Islet of Langerhans (tissue), 1 donor: ENCODE measurements around the gene ECD.
"Not testable (repeated sequence)": the region's sequence is repeated elsewhere in the genome, so short reads cannot be mapped to it uniquely, and the experiment has no call there.

Source experiments
- FAIRE-seq: peaks from one replicate; lab custom pipeline; 2011; peaks lifted over from hg19 to GRCh38; lab: Jason Lieb, UNC

The ECD gene

DNA sequence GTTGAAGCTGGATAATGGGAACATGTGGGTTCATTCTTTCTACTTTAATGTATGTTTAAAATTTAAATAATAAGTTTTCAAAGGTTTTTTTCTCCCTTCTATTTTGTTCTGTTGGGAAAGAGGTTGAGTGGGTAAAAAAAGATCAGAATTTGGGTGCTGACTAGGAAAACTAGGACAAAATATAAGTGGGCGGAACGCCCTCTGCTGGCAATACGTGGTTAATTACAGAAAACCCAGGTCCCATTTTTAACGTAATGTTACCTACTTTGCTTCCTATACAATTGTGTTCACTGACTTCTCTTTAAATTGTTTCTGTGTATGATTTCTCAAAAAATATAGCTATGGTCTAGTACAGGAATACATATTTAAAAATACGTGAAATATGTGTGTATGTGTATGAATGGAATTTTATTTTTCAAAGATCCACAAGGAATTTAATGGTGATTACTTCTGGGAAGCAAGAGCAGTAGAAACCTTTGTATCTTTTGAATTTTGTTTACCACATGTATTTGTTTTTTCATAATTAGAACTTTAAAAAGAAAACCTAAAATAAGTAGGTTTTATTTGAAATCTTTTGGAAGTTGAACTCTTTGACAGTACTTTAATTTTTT is 8.7 kb downstream of the ECD start:
- peak; percentile 98 for FAIRE-seq

- FAIRE-seq, result no peak
Measured at GRCh38 chr10:73156054-73156453, 11.8 kb downstream of the ECD start.

- no peak for FAIRE-seq
Measured at GRCh38 chr10:73152009-73152408, 15.8 kb downstream of the ECD start.

- FAIRE-seq, result not testable (repeated sequence)
Measured at GRCh38 chr10:73150633-73151413, 17.0 kb downstream of the ECD start.

- FAIRE-seq, result no peak
Measured at GRCh38 chr10:73141603-73142002, 26.2 kb downstream of the ECD start.

DNA sequence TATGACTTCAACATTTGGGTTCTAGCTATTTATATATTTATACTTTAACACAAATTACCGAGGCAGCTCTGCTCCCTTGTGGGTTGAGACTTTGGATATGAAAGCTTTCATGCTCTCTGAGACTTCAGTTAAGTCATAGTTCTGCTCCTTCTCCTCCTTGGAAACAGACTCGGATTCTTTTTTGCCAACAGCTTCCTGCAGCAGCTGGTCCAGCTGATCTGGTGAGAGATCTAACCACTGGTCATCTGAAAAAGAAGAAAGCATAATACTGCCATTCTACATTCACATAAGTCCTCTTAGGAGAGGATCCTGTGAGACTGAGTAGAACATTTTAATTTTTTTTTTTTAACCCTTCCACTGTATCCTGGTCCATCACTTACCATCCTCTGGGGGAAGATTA is 28.6 kb downstream of the ECD start:
- FAIRE-seq, result no peak

DNA sequence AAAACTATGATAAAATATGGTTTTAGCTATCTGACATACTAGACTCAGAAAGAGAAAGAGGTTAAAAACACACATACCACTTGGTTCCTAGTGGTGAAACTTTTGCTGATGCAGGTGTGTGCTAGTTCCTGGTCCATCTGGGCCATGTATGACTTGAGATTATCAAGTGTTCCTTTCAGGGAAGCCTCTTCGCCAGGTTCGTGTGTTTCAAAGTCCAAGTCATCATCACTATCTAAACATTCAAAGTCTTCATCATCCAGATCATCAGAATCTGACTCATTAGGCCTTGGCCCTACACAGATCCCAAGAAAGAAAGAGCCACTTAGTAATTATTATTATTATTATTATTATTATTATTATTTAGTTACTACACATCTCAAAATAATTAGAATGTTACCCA is 31.2 kb downstream of the ECD start:
- no peak for FAIRE-seq

- FAIRE-seq, result no peak
Measured at GRCh38 chr10:73134727-73135126, 33.1 kb downstream of the ECD start.

DNA sequence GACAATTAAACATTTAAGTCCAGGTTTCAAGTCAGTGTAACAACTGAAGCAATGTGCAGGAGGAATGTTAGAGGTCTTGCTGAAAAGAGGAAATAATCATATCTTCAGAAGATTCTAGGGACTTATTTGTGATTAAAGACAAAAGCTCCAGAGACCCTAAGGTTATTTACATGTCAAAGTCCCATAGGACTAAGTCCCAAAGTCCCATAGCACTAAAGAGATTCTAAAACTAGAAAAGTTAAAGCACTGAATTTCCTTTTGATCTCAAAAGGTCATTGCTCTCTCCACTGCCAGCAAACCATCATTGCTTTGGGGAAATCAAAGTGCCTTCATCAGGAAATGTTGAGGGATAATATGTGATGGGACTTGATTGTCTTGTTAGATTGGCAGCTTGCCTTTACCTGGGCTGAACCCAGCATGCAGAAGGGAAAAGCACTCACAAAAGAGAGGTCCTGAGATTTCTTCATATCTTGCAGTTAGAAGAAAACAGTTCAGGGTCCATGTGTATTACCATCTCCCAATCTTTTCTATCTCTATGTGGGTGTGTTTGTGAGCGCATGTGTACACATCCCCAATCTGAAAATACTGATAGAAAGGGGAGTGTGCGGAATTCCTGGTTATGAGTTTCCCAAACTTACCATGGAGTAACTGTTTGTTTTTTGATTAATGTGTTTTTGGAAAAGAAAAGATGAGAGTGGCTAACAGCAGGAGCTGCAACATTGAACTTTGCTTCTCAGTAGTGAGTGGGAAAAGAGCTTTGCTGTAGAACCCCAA is 35.7 kb downstream of the ECD start:
- no peak for FAIRE-seq

- FAIRE-seq, result no peak
Measured at GRCh38 chr10:73131301-73131700, 36.5 kb downstream of the ECD start.

GRCh38 chr10:73126343-73126742 is 41.5 kb downstream of the ECD start:
- no peak for FAIRE-seq

GRCh38 chr10:73119952-73120351 is 47.9 kb downstream of the ECD start:
- no peak for FAIRE-seq

GRCh38 chr10:73119457-73119856 is 48.4 kb downstream of the ECD start:
- FAIRE-seq, result no peak

DNA sequence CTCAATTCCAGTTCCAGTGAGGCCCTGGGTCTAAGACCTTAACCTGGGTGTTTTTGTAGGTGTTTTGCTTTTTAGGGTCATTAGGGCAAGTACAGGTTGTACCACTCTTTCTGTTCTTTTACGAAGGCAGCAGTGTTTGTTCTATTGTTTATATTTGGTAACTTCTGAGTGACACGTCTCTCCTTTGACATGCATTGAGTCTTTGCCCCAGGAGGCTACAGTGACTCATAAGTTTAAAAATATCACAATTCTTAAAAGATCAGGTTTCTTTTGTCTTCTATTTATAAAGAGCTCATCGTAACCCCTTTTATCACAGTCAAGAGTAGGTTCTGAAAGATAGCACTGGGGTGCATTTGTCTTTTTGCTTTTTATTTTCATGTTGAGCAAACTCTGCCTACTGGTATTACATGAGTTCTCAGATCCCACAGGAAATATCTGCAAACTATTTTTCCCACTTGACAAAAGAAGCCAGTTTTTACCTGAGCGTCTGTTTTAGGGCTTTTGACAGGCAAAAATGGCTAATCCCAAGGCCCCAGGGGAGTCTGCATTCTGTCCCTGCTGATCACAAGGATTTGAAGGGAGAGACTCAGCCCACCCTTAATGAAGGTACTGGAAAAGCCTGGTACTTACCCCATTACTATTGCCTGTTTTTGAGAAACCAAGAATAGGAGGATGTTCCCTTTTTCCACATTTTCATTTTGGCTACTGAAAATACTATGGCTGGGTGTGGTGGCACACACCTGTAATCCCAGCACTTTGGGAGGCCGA is 49.6 kb downstream of the ECD start:
- FAIRE-seq, result no peak

DNA sequence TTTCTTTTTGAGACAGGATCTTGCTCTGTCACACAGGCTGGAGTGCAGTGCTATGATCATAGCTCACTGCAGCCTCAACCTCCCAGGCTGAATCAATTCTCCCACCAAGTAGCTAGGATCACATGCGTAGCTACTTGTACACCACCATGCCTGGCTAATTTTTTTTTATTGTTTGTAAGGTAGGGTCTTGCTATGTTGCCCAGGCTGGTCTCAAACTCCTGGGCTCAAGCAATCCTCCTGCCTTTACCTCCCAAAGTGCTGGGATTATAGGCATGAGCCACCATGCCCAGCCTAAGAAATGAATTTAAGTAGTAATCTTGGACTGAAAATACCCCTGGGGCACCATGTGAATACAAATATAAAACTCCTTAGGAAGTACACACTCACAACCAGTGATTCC is 51.8 kb downstream of the ECD start:
- no peak for FAIRE-seq

DNA sequence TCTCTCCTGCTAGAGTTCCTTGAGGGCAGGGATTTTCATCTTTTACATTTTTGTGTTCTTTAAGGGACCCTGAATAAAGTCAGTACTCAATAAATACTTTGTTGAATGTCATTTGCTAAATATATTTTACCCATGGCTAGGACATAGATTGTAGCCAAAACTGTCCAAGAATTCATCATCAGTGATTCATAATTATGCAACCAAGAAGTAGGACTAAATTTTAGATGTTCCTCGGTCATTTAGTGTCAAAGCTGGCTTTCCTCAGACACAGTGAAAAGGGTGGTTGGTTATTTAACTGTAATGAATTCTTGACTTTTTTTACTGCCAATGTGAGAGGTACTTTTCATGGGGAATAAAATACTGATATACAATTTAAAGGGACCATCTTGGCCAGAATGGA is 54.3 kb downstream of the ECD start:
- no peak for FAIRE-seq

- not testable (repeated sequence) for FAIRE-seq
Measured at GRCh38 chr10:73112032-73112431, 55.8 kb downstream of the ECD start.

- peak; percentile 82 for FAIRE-seq
Measured at GRCh38 chr10:73110345-73110849, 57.4 kb downstream of the ECD start, which contains the start of gene NUDT13. Gene NUDT13 (plus strand): TSS chr10:73110455. CDS start chr10:73114366, 3,911 bp downstream.

GRCh38 chr10:73109248-73109652 is 58.6 kb downstream of the ECD start:
- not testable (repeated sequence) for FAIRE-seq

- FAIRE-seq, result no peak
Measured at GRCh38 chr10:73106301-73106700, 61.5 kb downstream of the ECD start.

- FAIRE-seq, result no peak
Measured at GRCh38 chr10:73099141-73099540, 68.7 kb downstream of the ECD start.

GRCh38 chr10:73097305-73097670 is 70.5 kb downstream of the ECD start:
- peak; percentile 74 for FAIRE-seq
